ENCODE measurements around the gene SMAP2. TPM values are rescaled to one million over a fixed set of nuclear protein-coding genes. Genes with fewer than 3 reads are reported as not detected.

The SMAP2 gene
- total RNA-seq, 1 experiment from 2014 or later = 8.2 TPM

DNA sequence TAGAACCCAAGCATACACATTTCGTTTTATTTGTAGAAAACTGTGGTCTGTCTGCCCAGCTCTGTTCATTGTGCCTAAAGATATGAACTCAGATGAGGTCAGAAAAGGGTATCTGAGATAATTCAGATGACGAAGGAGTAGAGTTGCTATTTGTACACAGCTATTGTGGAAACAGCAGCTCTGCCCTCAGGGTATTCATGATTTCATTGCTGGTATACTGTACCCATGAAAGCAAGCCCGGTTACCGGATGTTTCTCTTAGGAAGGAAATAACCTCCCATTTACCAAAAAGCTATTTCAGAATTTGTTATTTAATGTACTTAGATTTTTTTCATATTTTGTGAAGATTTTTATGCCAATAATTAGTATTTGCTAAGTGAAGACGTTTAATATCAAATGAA is 37.8 kb downstream of the SMAP2 start:
- Histone ChIP-seq H3K23ac (ENCODE audit: insufficient read length, low read depth, low read length) (no peak overlapping the region), H4K20me1 (ENCODE audit: control insufficient read depth, insufficient read depth, insufficient read length) (no peaks in the 10 kb centered on the region), H3K9me3 (ENCODE audit: control insufficient read depth, low read depth, low read length) (no peaks in the 10 kb centered on the region), H2AK5ac (ENCODE audit: insufficient read length, low read length) (no peak overlapping the region), H4K5ac (ENCODE audit: insufficient read length, low read depth, low read length) (no peak overlapping the region), H3K23me2 (ENCODE audit: insufficient read length, low read depth, low read length, poor library complexity, severe bottlenecking) (no peaks in the 10 kb centered on the region), H2BK12ac (ENCODE audit: insufficient read length, low read depth, low read length) (no peak overlapping the region), H3K79me1 (ENCODE audit: insufficient read depth, low read depth, low read length, poor library complexity, severe bottlenecking) (no peaks in the 10 kb centered on the region), H2BK20ac (ENCODE audit: low read depth, low read length, poor library complexity, severe bottlenecking) (no peak overlapping the region), H3K4me2 (ENCODE audit: insufficient read depth, insufficient read length, low read length) (no peak overlapping the region), H3K4ac (ENCODE audit: low read depth, low read length) (no peak overlapping the region), H3K56ac (ENCODE audit: insufficient read length, low read depth, low read length) (no peak overlapping the region), H3K18ac (ENCODE audit: insufficient read length, low read depth, low read length) (no peak overlapping the region), H2BK15ac (ENCODE audit: low read depth, low read length) (no peak overlapping the region), H3K27me3 (ENCODE audit: insufficient read depth, low read length) (no peaks in the 10 kb centered on the region), H3K79me2 (ENCODE audit: insufficient read depth, low read length) (no peaks in the 10 kb centered on the region), H3K4me1 (ENCODE audit: insufficient read depth, low read length) (no peaks in the 10 kb centered on the region), H2BK5ac (ENCODE audit: insufficient read length, low read length) (no peak overlapping the region), H4K8ac (replicated peaks; ENCODE audit: insufficient read length, low read depth, low read length) (no peak overlapping the region), H3K14ac (ENCODE audit: insufficient read depth, low read length) (no peak overlapping the region), H2BK120ac (ENCODE audit: low read depth, low read length, poor library complexity, severe bottlenecking) (no peak overlapping the region), H3T11ph (ENCODE audit: low read length) (no peak overlapping the region), H4K91ac (ENCODE audit: insufficient read length, low read depth, low read length) (no peak overlapping the region), H2AFZ (ENCODE audit: low read length) (no peak overlapping the region), H3K27ac (ENCODE audit: insufficient read length, low read depth, low read length) (no peak overlapping the region), H3K9ac (ENCODE audit: extremely low read depth, insufficient read length, low read length) (no peak overlapping the region)
- H3K36me3 Mint-ChIP-seq (ENCODE audit: insufficient read depth in 1 of 3, low read depth in 3 of 3) = no peaks in the 10 kb centered on the region
- TF ChIP-seq, protein P1, sequence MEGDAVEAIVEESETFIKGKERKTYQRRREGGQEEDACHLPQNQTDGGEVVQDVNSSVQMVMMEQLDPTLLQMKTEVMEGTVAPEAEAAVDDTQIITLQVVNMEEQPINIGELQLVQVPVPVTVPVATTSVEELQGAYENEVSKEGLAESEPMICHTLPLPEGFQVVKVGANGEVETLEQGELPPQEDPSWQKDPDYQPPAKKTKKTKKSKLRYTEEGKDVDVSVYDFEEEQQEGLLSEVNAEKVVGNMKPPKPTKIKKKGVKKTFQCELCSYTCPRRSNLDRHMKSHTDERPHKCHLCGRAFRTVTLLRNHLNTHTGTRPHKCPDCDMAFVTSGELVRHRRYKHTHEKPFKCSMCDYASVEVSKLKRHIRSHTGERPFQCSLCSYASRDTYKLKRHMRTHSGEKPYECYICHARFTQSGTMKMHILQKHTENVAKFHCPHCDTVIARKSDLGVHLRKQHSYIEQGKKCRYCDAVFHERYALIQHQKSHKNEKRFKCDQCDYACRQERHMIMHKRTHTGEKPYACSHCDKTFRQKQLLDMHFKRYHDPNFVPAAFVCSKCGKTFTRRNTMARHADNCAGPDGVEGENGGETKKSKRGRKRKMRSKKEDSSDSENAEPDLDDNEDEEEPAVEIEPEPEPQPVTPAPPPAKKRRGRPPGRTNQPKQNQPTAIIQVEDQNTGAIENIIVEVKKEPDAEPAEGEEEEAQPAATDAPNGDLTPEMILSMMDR (conservative IDR thresholded peaks at IDR 0.05) = no peak
- WGBS (ENCODE audit: extremely low coverage, insufficient read length, low lambda C conversion rate) = no CpG with 5 or more reads among the region's 5 CpGs
- H3K27ac Mint-ChIP-seq = no peak overlapping the region
- H3K4me3 Mint-ChIP-seq = no peak overlapping the region
- peaks cover 21 to 24% of the 10 kb centered on the region in 2 experiments for H3K4me1 Mint-ChIP-seq
- H3K27me3 Mint-ChIP-seq (ENCODE audit: low read depth) = no peaks in the 10 kb centered on the region
- H3K9me3 Mint-ChIP-seq = no peaks in the 10 kb centered on the region
- DNase-seq = no peak

All from H9 (cell line).